Upper lobe of left lung (tissue), 6 donors: ENCODE results near the gene PNPLA7. TPM values are rescaled to one million over a fixed set of nuclear protein-coding genes. Genes with fewer than 3 reads are reported as not detected.

ENCODE experiments used
- ATAC-seq, 2 donors: fragments of 200-7000 bp; cut with Tn5 transposase; one replicate each; pipeline ENCODE4 v1.9.1; 2022; ENCODE audit warnings: mild to moderate bottlenecking in 2 of 2, moderate library complexity in 2 of 2; ENCODE audit not compliant: low FRiP score in 2 of 2
- DNase-seq, 2 donors: peaks; one replicate each; pipeline ENCODE4 v3.0.0-alpha.2; 2019 to 2020
- H3K27ac ChIP-seq, 4 donors: fragments of 200-600 bp; sonication (generic); one replicate each; pipeline ENCODE4 v1.5.1; 2016 to 2019
- H3K27me3 ChIP-seq, 4 donors: fragments of 200-600 bp; sonication (generic); one replicate each; pipeline ENCODE4 v1.5.1; 2017 to 2019
- H3K36me3 ChIP-seq, 4 donors: fragments of 200-600 bp; sonication (generic); one replicate each; pipeline ENCODE4 v1.5.1; 2016 to 2019
- H3K4me1 ChIP-seq, 4 donors: fragments of 200-600 bp; sonication (generic); one replicate each; pipeline ENCODE4 v1.5.1; 2018 to 2019
- H3K4me3 ChIP-seq, 4 donors: fragments of 200-600 bp; sonication (generic); one replicate each; pipeline ENCODE4 v1.5.1; 2017 to 2019; ENCODE audit warnings: mild to moderate bottlenecking in 2 of 4, moderate library complexity in 1 of 4
- H3K9me3 ChIP-seq, 4 donors: fragments of 200-600 bp; sonication (generic); one replicate each; pipeline ENCODE4 v1.5.1; 2018 to 2019
- CTCF ChIP-seq, 6 experiments: fragments of 450-650 bp in 4 of 6; fragments of 200-600 bp in 2 of 6; sonication (generic) in 2 of 6; IDR thresholded peaks; one replicate each; pipeline ENCODE4 v1.5.1; 2016 to 2019; ENCODE audit warnings: antibody characterized with exemption in 6 of 6
- EP300 ChIP-seq, 4 donors: sonication (generic); formaldehyde crosslinking; IDR thresholded peaks; one replicate each; pipeline ENCODE4 v1.5.1; 2017; ENCODE audit warnings: antibody characterized with exemption in 4 of 4, control low read depth in 2 of 4
- POLR2A ChIP-seq, 4 donors: fragments of 450-650 bp; IDR thresholded peaks; one replicate each; pipeline ENCODE4 v1.5.1; 2016 to 2017; ENCODE audit warnings: antibody characterized with exemption in 4 of 4, mild to moderate bottlenecking in 2 of 4
- POLR2AphosphoS5 ChIP-seq, 2 donors: sonication (generic); formaldehyde crosslinking; IDR thresholded peaks; one replicate each; pipeline ENCODE4 v1.5.1; 2017; ENCODE audit warnings: antibody characterized with exemption in 2 of 2
- WGBS, 2 donors: methylation state at CpG; one replicate each; pipeline ENCODE4 v1.1.5; 2017 to 2018; 5-methylcytosine and 5-hydroxymethylcytosine counted together
- total RNA-seq, 6 donors: library from RNA; depleted of rRNA in 4 of 6; stranded (reverse); fragments of >200 nt in 4 of 6; gene quantifications; one replicate each; pipeline versions ENCODE4 v1.1.0 to v1.2.1, GENCODE V29; 2016 to 2021
- donor health status: DM: no; HTN: no; CAD: no; lungs with moderate emphysema.
- donor health status: DM: no; HTN: yes; CAD: no; lungs with severe emphysema.

PNPLA7 gene
- total RNA-seq, 6 donors from 2014 or later, result 6.0 to 104 (median 14.0) TPM

- H3K27ac ChIP-seq, result no peak overlapping the region
- ATAC-seq (no peak), DNase-seq (peak in 1 of 2 donors; percentile 76)
- H3K27me3 ChIP-seq, result no peaks in the 10 kb centered on the region
- 77 to 78% methylated on average over 6 to 10 of the region's 19 CpGs for WGBS, 2 donors
- H3K9me3 ChIP-seq, result no peaks in the 10 kb centered on the region
- TF ChIP-seq POLR2A (IDR thresholded peaks at IDR 0.05) (no peak), POLR2AphosphoS5 (IDR thresholded peaks at IDR 0.05) (no peak), CTCF (IDR thresholded peaks at IDR 0.05) (no peak), EP300 (IDR thresholded peaks at IDR 0.05) (no peak)
- H3K36me3 ChIP-seq, result no peaks in the 10 kb centered on the region
- H3K4me3 ChIP-seq, result no peak overlapping the region
- H3K4me1 ChIP-seq, result peaks cover 0 to 8% (median 3%) of the 10 kb centered on the region in 4 donors
Measured at GRCh38 chr9:137433349-137433915, 116.8 kb downstream of the PNPLA7 start.

GRCh38 chr9:137432687-137433348 is 117.4 kb downstream of the PNPLA7 start:
- TF ChIP-seq EP300 (IDR thresholded peaks at IDR 0.05) (no peak), POLR2AphosphoS5 (IDR thresholded peaks at IDR 0.05) (no peak), POLR2A (IDR thresholded peaks at IDR 0.05) (no peak), CTCF (IDR thresholded peaks at IDR 0.05) (no peak)
- WGBS, 2 donors, result 86 to 100% methylated on average over 1 to 10 of the region's 20 CpGs
- Histone ChIP-seq H3K4me3 (no peak overlapping the region), H3K9me3 (no peaks in the 10 kb centered on the region), H3K36me3 (no peaks in the 10 kb centered on the region), H3K27ac (no peak overlapping the region), H3K27me3 (no peaks in the 10 kb centered on the region), H3K4me1 (peaks cover 0 to 8% (median 3%) of the 10 kb centered on the region in 4 donors)
- no peak for ATAC-seq
- DNase-seq, result peak in 1 of 2 donors; percentile 83

GRCh38 chr9:137431416-137431931 is 118.7 kb downstream of the PNPLA7 start:
- H3K36me3 ChIP-seq, result no peaks in the 10 kb centered on the region
- ATAC-seq (no peak), DNase-seq (peak in 1 of 2 donors; percentile 65)
- no peaks in the 10 kb centered on the region for H3K27me3 ChIP-seq
- 66 to 87% methylated on average over 2 to 17 of the region's 21 CpGs for WGBS, 2 donors
- no peaks in the 10 kb centered on the region for H3K9me3 ChIP-seq
- H3K4me1 ChIP-seq, result peaks cover 0 to 8% (median 3%) of the 10 kb centered on the region in 4 donors
- H3K4me3 ChIP-seq, result no peak overlapping the region
- no peak for TF ChIP-seq CTCF (IDR thresholded peaks at IDR 0.05)
- no peak for TF ChIP-seq EP300 (IDR thresholded peaks at IDR 0.05)
- no peak for TF ChIP-seq POLR2A (IDR thresholded peaks at IDR 0.05)
- no peak for TF ChIP-seq POLR2AphosphoS5 (IDR thresholded peaks at IDR 0.05)
- H3K27ac ChIP-seq, result no peak overlapping the region

GRCh38 chr9:137430723-137431415 is 119.3 kb downstream of the PNPLA7 start:
- Histone ChIP-seq H3K36me3 (no peaks in the 10 kb centered on the region), H3K27ac (no peak overlapping the region), H3K4me1 (peaks cover 0 to 6% (median under 1%) of the 10 kb centered on the region in 4 donors), H3K9me3 (no peaks in the 10 kb centered on the region), H3K27me3 (no peaks in the 10 kb centered on the region), H3K4me3 (no peak overlapping the region)
- DNase-seq (peak in 1 of 2 donors; percentile 73), ATAC-seq (no peak)
- TF ChIP-seq CTCF (IDR thresholded peaks at IDR 0.05), result no peak
- no peak for TF ChIP-seq POLR2A (IDR thresholded peaks at IDR 0.05)
- TF ChIP-seq EP300 (IDR thresholded peaks at IDR 0.05), result no peak
- WGBS, 2 donors, result 81 to 90% methylated on average over 8 to 18 of the region's 27 CpGs
